ENCODE measurements around the gene ZP2. TPM values are rescaled to one million over a fixed set of nuclear protein-coding genes. Genes with fewer than 3 reads are reported as not detected.
"Not testable (repeated sequence)": the region's sequence is repeated elsewhere in the genome, so short reads cannot be mapped to it uniquely, and the experiment has no call there.

ZP2 gene
- not detected in 3 replicates for total RNA-seq
- long read RNA-seq, result 0 reads

- TF ChIP-seq CTCF (IDR thresholded peaks at IDR 0.05), result no peak
- Mint-ChIP-seq H3K4me3 (ENCODE audit: unreplicated experiment) (no peak within 1 kb of the TSS), H3K27ac (ENCODE audit: unreplicated experiment) (no peak within 1 kb of the TSS), H3K9me3 (ENCODE audit: low read depth) (peaks cover 2% of the 10 kb centered on the region), H3K27me3 (ENCODE audit: low read depth) (peaks cover 36% of the 10 kb centered on the region), H3K4me1 (ENCODE audit: low read depth) (no peaks in the 10 kb centered on the region), H3K36me3 (ENCODE audit: low read depth) (no peaks in the 10 kb centered on the region)
- no peak for DNase-seq (ENCODE audit: low spot score)
These were observed at the start of gene ZP2 for GRCh38 chr16:21211486-21211885. ZP2 (minus strand) TSS chr16:21211574; CDS start chr16:21211547, 27 bp downstream.

- H3K9me3 Mint-ChIP-seq (ENCODE audit: low read depth), result no peaks in the 10 kb centered on the region
- peaks cover 21% of the 10 kb centered on the region for H3K27me3 Mint-ChIP-seq (ENCODE audit: low read depth)
- DNase-seq (ENCODE audit: low spot score), result no peak
- H3K27ac Mint-ChIP-seq (ENCODE audit: unreplicated experiment), result no peak overlapping the region
- H3K4me1 Mint-ChIP-seq (ENCODE audit: low read depth), result peaks cover 3% of the 10 kb centered on the region
- no peak for TF ChIP-seq CTCF (IDR thresholded peaks at IDR 0.05)
- no peak overlapping the region for H3K4me3 Mint-ChIP-seq (ENCODE audit: unreplicated experiment)
- no peaks in the 10 kb centered on the region for H3K36me3 Mint-ChIP-seq (ENCODE audit: low read depth)
These were observed 45.9 kb upstream of the ZP2 start for GRCh38 chr16:21257284-21257683.

GRCh38 chr16:21256636-21257035, 45.3 kb upstream of the ZP2 start:
- Mint-ChIP-seq H3K4me1 (ENCODE audit: low read depth) (peaks cover 3% of the 10 kb centered on the region), H3K4me3 (ENCODE audit: unreplicated experiment) (no peak overlapping the region), H3K36me3 (ENCODE audit: low read depth) (no peaks in the 10 kb centered on the region), H3K27ac (ENCODE audit: unreplicated experiment) (no peak overlapping the region), H3K27me3 (ENCODE audit: low read depth) (peaks cover 21% of the 10 kb centered on the region), H3K9me3 (ENCODE audit: low read depth) (no peaks in the 10 kb centered on the region)
- DNase-seq (ENCODE audit: low spot score), result no peak
- no peak for TF ChIP-seq CTCF (IDR thresholded peaks at IDR 0.05)

- Mint-ChIP-seq H3K4me3 (ENCODE audit: unreplicated experiment) (no peak overlapping the region), H3K4me1 (ENCODE audit: low read depth) (no peaks in the 10 kb centered on the region), H3K36me3 (ENCODE audit: low read depth) (no peaks in the 10 kb centered on the region), H3K27me3 (ENCODE audit: low read depth) (peaks cover 35% of the 10 kb centered on the region), H3K9me3 (ENCODE audit: low read depth) (no peaks in the 10 kb centered on the region), H3K27ac (ENCODE audit: unreplicated experiment) (no peak overlapping the region)
- DNase-seq (ENCODE audit: low spot score), result no peak
- no peak for TF ChIP-seq CTCF (IDR thresholded peaks at IDR 0.05)
These were observed 42.1 kb upstream of the ZP2 start for GRCh38 chr16:21253470-21253869.

GRCh38 chr16:21250072-21250923, 38.9 kb upstream of the ZP2 start:
- Mint-ChIP-seq H3K9me3 (ENCODE audit: low read depth) (no peaks in the 10 kb centered on the region), H3K27ac (ENCODE audit: unreplicated experiment) (no peak overlapping the region), H3K4me3 (ENCODE audit: unreplicated experiment) (no peak overlapping the region), H3K4me1 (ENCODE audit: low read depth) (no peaks in the 10 kb centered on the region), H3K36me3 (ENCODE audit: low read depth) (no peaks in the 10 kb centered on the region), H3K27me3 (ENCODE audit: low read depth) (peaks cover 32% of the 10 kb centered on the region)
- DNase-seq (ENCODE audit: low spot score), result no peak
- no peak for TF ChIP-seq CTCF (IDR thresholded peaks at IDR 0.05)

GRCh38 chr16:21248179-21248578, 36.8 kb upstream of the ZP2 start:
- not testable (repeated sequence) for H3K9me3 Mint-ChIP-seq (ENCODE audit: low read depth); H3K36me3 Mint-ChIP-seq (ENCODE audit: low read depth); H3K27ac Mint-ChIP-seq (ENCODE audit: unreplicated experiment); H3K4me1 Mint-ChIP-seq (ENCODE audit: low read depth); H3K4me3 Mint-ChIP-seq (ENCODE audit: unreplicated experiment); DNase-seq (ENCODE audit: low spot score)
- H3K27me3 Mint-ChIP-seq (ENCODE audit: low read depth), result peaks cover 30% of the 10 kb centered on the region

Data from chondrocyte (in vitro differentiated cells).